Measurements from ENCODE around the gene SCFD2.

GRCh38 chr4:52954560-52955170 lies 411.2 kb downstream of the SCFD2 start:
- TF ChIP-seq GATA2 (IDR thresholded peaks at IDR 0.05; ENCODE audit: low read depth, low read length) (no peak), GATA3 (IDR thresholded peaks at IDR 0.05; ENCODE audit: low read depth, low read length) (no peak)

All from SH-SY5Y (cell line).